Fibroblast of lung (primary cell): ENCODE measurements around the gene CAB39L. TPM values are rescaled to one million over a fixed set of nuclear protein-coding genes. Genes with fewer than 3 reads are reported as not detected.

Source experiments
- DNase-seq, 2 donors: peaks; one replicate each; pipeline versions ENCODE4 v3.0.0 to v3.0.0-alpha.2; 2010; ENCODE audit warnings: low read depth in 2 of 2
- H2AFZ ChIP-seq: 2 replicates; pipeline ENCODE4 v1.5.1; 2012; ENCODE audit warnings: low read length, control low read depth, inconsistent platforms
- H3K27ac ChIP-seq: 2 replicates; pipeline ENCODE4 v1.5.1; 2011; ENCODE audit warnings: low read length, control low read depth; ENCODE audit not compliant: insufficient read depth
- H3K27me3 ChIP-seq: 2 replicates; pipeline ENCODE4 v1.5.1; 2011; ENCODE audit warnings: mild to moderate bottlenecking, low read length; ENCODE audit not compliant: control insufficient read depth, insufficient read depth
- H3K36me3 ChIP-seq: 2 replicates; pipeline ENCODE4 v1.5.1; 2011; ENCODE audit warnings: low read length; ENCODE audit not compliant: control insufficient read depth, insufficient read depth
- H3K4me1 ChIP-seq: 2 replicates; pipeline ENCODE4 v1.5.1; 2011; ENCODE audit warnings: low read length; ENCODE audit not compliant: control insufficient read depth, insufficient read depth; ENCODE audit errors: extremely low read depth
- H3K4me2 ChIP-seq: 2 replicates; pipeline ENCODE4 v1.5.1; 2011; ENCODE audit warnings: low read length, control low read depth; ENCODE audit not compliant: insufficient read depth; ENCODE audit errors: extremely low read depth
- H3K4me3 ChIP-seq, 4 experiments: fragments of 200-600 bp in 1 of 4; sonication (generic) in 1 of 4; replicated peaks in 1 of 4; 2 replicates each; pipeline ENCODE4 v1.5.1; 2011 to 2016; ENCODE audit warnings: low read length in 4 of 4, low read depth in 3 of 4, mild to moderate bottlenecking in 3 of 4, control low read depth in 2 of 4, inconsistent platforms in 1 of 4, mixed read lengths in 1 of 4; ENCODE audit not compliant: insufficient read depth in 1 of 4; ENCODE audit errors: control extremely low read depth in 1 of 4
- H3K79me2 ChIP-seq: 2 replicates; pipeline ENCODE4 v1.5.1; 2012; ENCODE audit warnings: mild to moderate bottlenecking, low read length, inconsistent platforms; ENCODE audit not compliant: control insufficient read depth, insufficient read depth
- H3K9ac ChIP-seq: 2 replicates; pipeline ENCODE4 v1.5.1; 2011; ENCODE audit warnings: mild to moderate bottlenecking, low read length, control low read depth; ENCODE audit not compliant: insufficient read depth
- H3K9me3 ChIP-seq: 2 replicates; pipeline ENCODE4 v1.5.1; 2012; ENCODE audit warnings: low read depth, low read length; ENCODE audit not compliant: control insufficient read depth, insufficient read depth
- H4K20me1 ChIP-seq: 2 replicates; pipeline ENCODE4 v1.5.1; 2011; ENCODE audit warnings: low read length; ENCODE audit not compliant: control insufficient read depth, insufficient read depth; ENCODE audit errors: extremely low read depth
- CTCF ChIP-seq, 2 donors: IDR thresholded peaks in 1 of 2; conservative IDR thresholded peaks in 1 of 2; 1 replicate in 1 of 2; 2 replicates in 1 of 2; pipeline ENCODE4 v1.5.1; 2011 to 2012; ENCODE audit warnings: low read length in 2 of 2, control low read depth in 1 of 2, inconsistent platforms in 1 of 2, low read depth in 1 of 2, mild to moderate bottlenecking in 1 of 2
- EZH2 ChIP-seq: IDR thresholded peaks from 2 replicates; pipeline ENCODE4 v1.5.1; 2012; ENCODE audit warnings: low read length, control low read depth, mild to moderate bottlenecking; ENCODE audit errors: missing control alignments
- polyA plus RNA-seq, 2 donors: library from polyadenylated mRNA; depleted of rRNA in 1 of 2; stranded (reverse) in 1 of 2; unstranded in 1 of 2; fragments of >200 nt; gene quantifications; 2 replicates each; pipeline ENCODE4 v1.2.1, GENCODE V29; 2011 to 2012; ENCODE audit warnings: missing spikeins in 1 of 2
- total RNA-seq: library from RNA; depleted of rRNA; stranded (reverse); fragments of >200 nt; gene quantifications from 2 replicates; pipeline ENCODE4 v1.2.1, GENCODE V29; 2014

CAB39L gene
- total and polyA plus RNA-seq, 2 donors (not counting 1 experiment from before 2014, with no cell fraction given) = 9.4 to 13.0 TPM

GRCh38 chr13:49357694-49358093, 86.2 kb downstream of the CAB39L start:
- Histone ChIP-seq H3K79me2 (no peaks in the 10 kb centered on the region), H3K36me3 (no peaks in the 10 kb centered on the region), H2AFZ (peak overlapping the region; percentile 8), H3K4me3 (no peak overlapping the region), H3K4me1 (peaks cover 17% of the 10 kb centered on the region), H3K4me2 (peak overlapping the region; percentile 36), H3K27me3 (no peaks in the 10 kb centered on the region), H3K9ac (no peak overlapping the region), H3K27ac (peak overlapping the region; percentile 85), H3K9me3 (no peaks in the 10 kb centered on the region), H4K20me1 (no peaks in the 10 kb centered on the region)
- TF ChIP-seq CTCF (conservative IDR thresholded peaks at IDR 0.05 in 1 of 2, IDR thresholded peaks at IDR 0.05 in 1 of 2; ENCODE audit: low read depth in 1 of 2, low read length in 2 of 2) = no peak
- peak; percentile 17 to 85 for DNase-seq

GRCh38 chr13:49356223-49356622, 87.6 kb downstream of the CAB39L start:
- Histone ChIP-seq H3K27me3 (no peaks in the 10 kb centered on the region), H3K9me3 (no peaks in the 10 kb centered on the region), H3K27ac (peak overlapping the region; percentile 85), H2AFZ (no peak overlapping the region), H4K20me1 (no peaks in the 10 kb centered on the region), H3K9ac (no peak overlapping the region), H3K4me2 (peak overlapping the region; percentile 40), H3K4me1 (peaks cover 17% of the 10 kb centered on the region), H3K79me2 (no peaks in the 10 kb centered on the region), H3K36me3 (no peaks in the 10 kb centered on the region), H3K4me3 (no peak overlapping the region)
- peak; percentile 91 to 97 for DNase-seq
- TF ChIP-seq EZH2 (no peak), CTCF (conservative IDR thresholded peaks at IDR 0.05 in 1 of 2, IDR thresholded peaks at IDR 0.05 in 1 of 2; ENCODE audit: low read depth in 1 of 2, low read length in 2 of 2) (no peak)

DNA sequence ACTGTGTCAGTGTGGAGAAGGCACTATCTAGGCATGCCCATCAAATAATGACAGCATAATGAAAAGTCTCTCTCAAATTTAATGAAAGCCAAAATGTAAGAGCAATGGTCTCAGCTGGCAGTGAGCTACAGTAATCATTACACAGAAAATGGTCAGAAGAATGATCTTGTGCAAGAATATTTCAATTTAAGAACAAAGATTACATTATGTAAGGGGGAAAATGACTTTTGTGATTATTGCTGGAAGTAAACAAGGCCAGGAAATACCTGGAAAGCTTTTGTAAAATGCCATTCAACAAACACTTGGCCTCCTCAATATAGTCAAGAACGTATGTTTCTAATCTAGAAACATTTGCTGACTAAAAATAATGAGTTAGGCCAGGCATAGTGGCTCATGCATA, 89.1 kb downstream of the CAB39L start:
- DNase-seq = no peak
- Histone ChIP-seq H4K20me1 (no peaks in the 10 kb centered on the region), H3K36me3 (no peaks in the 10 kb centered on the region), H3K79me2 (no peaks in the 10 kb centered on the region), H3K4me3 (no peak overlapping the region), H3K9me3 (no peaks in the 10 kb centered on the region), H3K9ac (no peak overlapping the region), H3K27me3 (no peaks in the 10 kb centered on the region), H3K27ac (no peak overlapping the region), H2AFZ (no peak overlapping the region), H3K4me1 (peaks cover 17% of the 10 kb centered on the region), H3K4me2 (no peak overlapping the region)
- TF ChIP-seq CTCF (conservative IDR thresholded peaks at IDR 0.05 in 1 of 2, IDR thresholded peaks at IDR 0.05 in 1 of 2; ENCODE audit: low read depth in 1 of 2, low read length in 2 of 2) = no peak
- no peak for TF ChIP-seq EZH2
